ENCODE results near the gene GAL3ST1.
"Not testable (repeated sequence)": the region's sequence is repeated elsewhere in the genome, so short reads cannot be mapped to it uniquely, and the experiment has no call there.

The GAL3ST1 gene

GRCh38 chr22:30596886-30597285 lies 22.4 kb upstream of the GAL3ST1 start:
- no peak for DNase-seq

- no peak for DNase-seq
Measured at GRCh38 chr22:30596199-30596598, 21.7 kb upstream of the GAL3ST1 start.

- not testable (repeated sequence) for DNase-seq
Measured at GRCh38 chr22:30592360-30592713, 17.9 kb upstream of the GAL3ST1 start.

- peak; percentile 97 to 99 (median 98) for DNase-seq
Measured at GRCh38 chr22:30591588-30592359, 17.3 kb upstream of the GAL3ST1 start, which contains the start of gene PES1. PES1 (minus strand) TSS chr22:30591910; CDS start chr22:30591833, 77 bp downstream.

GRCh38 chr22:30591191-30591587 lies 16.7 kb upstream of the GAL3ST1 start:
- peak in 3 of 4 experiments; percentile 14 to 21 (median 20) for DNase-seq

GRCh38 chr22:30586414-30586813 lies 11.9 kb upstream of the GAL3ST1 start:
- no peak for DNase-seq

- no peak for DNase-seq
Measured at GRCh38 chr22:30584441-30584840, 10.0 kb upstream of the GAL3ST1 start.

GRCh38 chr22:30582788-30583545 lies 8.5 kb upstream of the GAL3ST1 start:
- no peak for DNase-seq

- DNase-seq: no peak
Measured at GRCh38 chr22:30582051-30582450, 7.6 kb upstream of the GAL3ST1 start.

GRCh38 chr22:30580896-30581295 lies 6.4 kb upstream of the GAL3ST1 start:
- DNase-seq: no peak

GRCh38 chr22:30578481-30578880 lies 4.0 kb upstream of the GAL3ST1 start:
- no peak for DNase-seq

- no peak for DNase-seq
Measured at GRCh38 chr22:30575859-30576258, 1.4 kb upstream of the GAL3ST1 start.

GRCh38 chr22:30574997-30575671 lies 669 bp upstream of the GAL3ST1 start:
- no peak for DNase-seq

- no peak for DNase-seq
Measured at GRCh38 chr22:30573594-30574094, 821 bp downstream of the GAL3ST1 start.

GRCh38 chr22:30572840-30573593 lies 1.4 kb downstream of the GAL3ST1 start:
- no peak for DNase-seq

- DNase-seq: no peak
Measured at GRCh38 chr22:30572210-30572609, 2.3 kb downstream of the GAL3ST1 start.

GRCh38 chr22:30569674-30570202 lies 4.7 kb downstream of the GAL3ST1 start:
- DNase-seq: no peak

GRCh38 chr22:30568137-30568805 lies 6.2 kb downstream of the GAL3ST1 start:
- DNase-seq: no peak

- DNase-seq: not testable (repeated sequence)
Measured at GRCh38 chr22:30567277-30567676, 7.2 kb downstream of the GAL3ST1 start.

GRCh38 chr22:30566125-30566524 lies 8.3 kb downstream of the GAL3ST1 start:
- no peak for DNase-seq

GRCh38 chr22:30565341-30565740 lies 9.1 kb downstream of the GAL3ST1 start:
- DNase-seq: no peak

- DNase-seq: no peak
Measured at GRCh38 chr22:30564761-30565119, 9.7 kb downstream of the GAL3ST1 start.

Measured in suppressor macrophage (primary cell).